Measurements from ENCODE around the gene ANKS1A.

GRCh38 chr6:34890533-34890925 is 1.5 kb downstream of the ANKS1A start:
- TF ChIP-seq CTCF (conservative IDR thresholded peaks at IDR 0.05 in 1 of 2, IDR thresholded peaks at IDR 0.05 in 1 of 2; ENCODE audit: extremely low read depth in 1 of 2, insufficient read depth in 1 of 2, low read depth in 1 of 2, low read length in 2 of 2) (no peak), EZH2 (IDR thresholded peaks at IDR 0.05; ENCODE audit: borderline replicate concordance, low read length) (no peak)

Measured in mammary epithelial cell (primary cell).